Measurements from ENCODE around the gene CTBP2.

- TF ChIP-seq CTCF (IDR thresholded peaks at IDR 0.05): no peak
- TF ChIP-seq POLR2A (IDR thresholded peaks at IDR 0.05): no peak
Measured at GRCh38 chr10:125035136-125035535, 125.2 kb downstream of the CTBP2 start.
